ENCODE measurements around the gene MXRA8.
"Not testable (repeated sequence)": the region's sequence is repeated elsewhere in the genome, so short reads cannot be mapped to it uniquely, and the experiment has no call there.

MXRA8 gene

GRCh38 chr1:1393014-1393413 is 34.7 kb upstream of the MXRA8 start:
- DNase-seq (ENCODE audit: low spot score): no peak

- no peak for DNase-seq (ENCODE audit: low spot score)
Observed at GRCh38 chr1:1391225-1391624, 32.9 kb upstream of the MXRA8 start.

GRCh38 chr1:1390675-1391074 is 32.3 kb upstream of the MXRA8 start:
- DNase-seq (ENCODE audit: low spot score): no peak

GRCh38 chr1:1388078-1388472 is 29.7 kb upstream of the MXRA8 start:
- DNase-seq (ENCODE audit: low spot score): no peak

- DNase-seq (ENCODE audit: low spot score): no peak
Observed at GRCh38 chr1:1387098-1388077, 29.0 kb upstream of the MXRA8 start.

- DNase-seq (ENCODE audit: low spot score): no peak
Observed at GRCh38 chr1:1385931-1386330, 27.6 kb upstream of the MXRA8 start.

- DNase-seq (ENCODE audit: low spot score): not testable (repeated sequence)
Observed at GRCh38 chr1:1385339-1385738, 27.0 kb upstream of the MXRA8 start.

- no peak for DNase-seq (ENCODE audit: low spot score)
Observed at GRCh38 chr1:1381294-1381693, 22.9 kb upstream of the MXRA8 start.

- no peak for DNase-seq (ENCODE audit: low spot score)
Observed at GRCh38 chr1:1380860-1381259, 22.5 kb upstream of the MXRA8 start.

- DNase-seq (ENCODE audit: low spot score): no peak
Observed at GRCh38 chr1:1377540-1378205, 19.3 kb upstream of the MXRA8 start.

GRCh38 chr1:1376551-1377226 is 18.3 kb upstream of the MXRA8 start:
- DNase-seq (ENCODE audit: low spot score): no peak

- peak; percentile 99 for DNase-seq (ENCODE audit: low spot score)
Observed at GRCh38 chr1:1374929-1375662, 16.7 kb upstream of the MXRA8 start, which contains the start of gene AURKAIP1. Gene AURKAIP1 (minus strand): TSS chr1:1375207. CDS start chr1:1374756, 451 bp downstream.

- DNase-seq (ENCODE audit: low spot score): no peak
Observed at GRCh38 chr1:1374589-1374928, 16.2 kb upstream of the MXRA8 start.

- DNase-seq (ENCODE audit: low spot score): no peak
Observed at GRCh38 chr1:1373815-1374588, 15.6 kb upstream of the MXRA8 start.

- no peak for DNase-seq (ENCODE audit: low spot score)
Observed at GRCh38 chr1:1373051-1373814, 14.9 kb upstream of the MXRA8 start.

- peak; percentile 83 for DNase-seq (ENCODE audit: low spot score)
Observed at GRCh38 chr1:1371746-1372711, 13.7 kb upstream of the MXRA8 start.

GRCh38 chr1:1371364-1371745 is 13.0 kb upstream of the MXRA8 start:
- peak; percentile 30 for DNase-seq (ENCODE audit: low spot score)

GRCh38 chr1:1370771-1371300 is 12.5 kb upstream of the MXRA8 start:
- DNase-seq (ENCODE audit: low spot score): no peak

GRCh38 chr1:1370094-1370493 is 11.7 kb upstream of the MXRA8 start:
- not testable (repeated sequence) for DNase-seq (ENCODE audit: low spot score)

Measured in activated CD4-positive, alpha-beta T cell treated with anti-CD3 and anti-CD28 coated beads, Interleukin-2, Interleukin-4, amounts not matched to agents 100 ng/mL and 50 ng/mL, durations not matched to agents 16 hours and 8 hours (primary cell).